Neural crest cell (in vitro differentiated cells): Measurements from ENCODE around the gene ZHX3. TPM values are rescaled to one million over a fixed set of nuclear protein-coding genes. Genes with fewer than 3 reads are reported as not detected.

Source experiments
- DNase-seq: peaks from one replicate; pipeline ENCODE4 v3.0.0; 2021; ENCODE audit warnings: low read depth, mixed read lengths, low spot score
- H3K27ac Mint-ChIP-seq: one replicate; pipeline ENCODE4 v1.8.0; 2021; ENCODE audit warnings: mild to moderate bottlenecking, mixed read lengths; ENCODE audit not compliant: unreplicated experiment
- H3K27me3 Mint-ChIP-seq: 2 replicates; pipeline ENCODE4 v1.8.0; 2021; ENCODE audit warnings: low read depth, mild to moderate bottlenecking, mixed read lengths
- H3K36me3 Mint-ChIP-seq: 2 replicates; pipeline ENCODE4 v1.8.0; 2021; ENCODE audit warnings: low read depth, mild to moderate bottlenecking, mixed read lengths
- H3K4me1 Mint-ChIP-seq: 2 replicates; pipeline ENCODE4 v1.8.0; 2021; ENCODE audit warnings: mixed read lengths
- H3K4me3 Mint-ChIP-seq: one replicate; pipeline ENCODE4 v1.8.0; 2021; ENCODE audit warnings: mild to moderate bottlenecking, mixed read lengths
- H3K9me3 Mint-ChIP-seq: 2 replicates; pipeline ENCODE4 v1.8.0; 2021; ENCODE audit warnings: mixed read lengths
- total RNA-seq: library from RNA; stranded (reverse); gene quantifications from 2 replicates; pipeline ENCODE4 v1.2.1, GENCODE V29; 2021
- TF ChIP-seq, protein P1 (sequence below): fragments of 200-600 bp; sonication (generic); conservative IDR thresholded peaks from 2 replicates; pipeline ENCODE4 v1.5.0; 2021; ENCODE audit warnings: antibody characterized with exemption, mild to moderate bottlenecking

ZHX3 gene
- total RNA-seq, 1 donor from 2014 or later, result 13.0 TPM

DNA sequence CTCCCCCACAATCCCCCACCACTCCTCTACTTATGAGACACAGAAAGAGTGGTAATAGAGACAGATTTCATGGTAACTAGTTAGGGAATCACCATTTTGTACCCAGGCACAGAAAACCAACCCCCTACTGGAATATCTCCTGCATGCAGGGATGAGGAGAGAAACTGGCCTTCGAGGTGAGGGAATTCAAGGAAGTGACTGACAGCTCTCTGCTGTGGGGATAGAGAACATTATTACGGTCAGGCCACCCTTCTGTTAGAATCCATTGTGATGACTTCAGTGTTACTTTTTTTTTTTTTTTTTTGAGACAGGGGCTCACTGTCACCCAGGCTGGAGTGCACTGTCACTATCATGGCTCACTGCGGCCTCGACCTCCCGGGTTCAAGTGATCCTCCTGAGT is 9.6 kb upstream of the ZHX3 start:
- Mint-ChIP-seq H3K36me3 (no peaks in the 10 kb centered on the region), H3K9me3 (no peaks in the 10 kb centered on the region), H3K27me3 (no peaks in the 10 kb centered on the region), H3K4me3 (no peak overlapping the region), H3K27ac (no peak overlapping the region), H3K4me1 (peaks cover 6% of the 10 kb centered on the region)
- DNase-seq, result no peak
- TF ChIP-seq, protein P1, sequence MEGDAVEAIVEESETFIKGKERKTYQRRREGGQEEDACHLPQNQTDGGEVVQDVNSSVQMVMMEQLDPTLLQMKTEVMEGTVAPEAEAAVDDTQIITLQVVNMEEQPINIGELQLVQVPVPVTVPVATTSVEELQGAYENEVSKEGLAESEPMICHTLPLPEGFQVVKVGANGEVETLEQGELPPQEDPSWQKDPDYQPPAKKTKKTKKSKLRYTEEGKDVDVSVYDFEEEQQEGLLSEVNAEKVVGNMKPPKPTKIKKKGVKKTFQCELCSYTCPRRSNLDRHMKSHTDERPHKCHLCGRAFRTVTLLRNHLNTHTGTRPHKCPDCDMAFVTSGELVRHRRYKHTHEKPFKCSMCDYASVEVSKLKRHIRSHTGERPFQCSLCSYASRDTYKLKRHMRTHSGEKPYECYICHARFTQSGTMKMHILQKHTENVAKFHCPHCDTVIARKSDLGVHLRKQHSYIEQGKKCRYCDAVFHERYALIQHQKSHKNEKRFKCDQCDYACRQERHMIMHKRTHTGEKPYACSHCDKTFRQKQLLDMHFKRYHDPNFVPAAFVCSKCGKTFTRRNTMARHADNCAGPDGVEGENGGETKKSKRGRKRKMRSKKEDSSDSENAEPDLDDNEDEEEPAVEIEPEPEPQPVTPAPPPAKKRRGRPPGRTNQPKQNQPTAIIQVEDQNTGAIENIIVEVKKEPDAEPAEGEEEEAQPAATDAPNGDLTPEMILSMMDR, result no peak

DNA sequence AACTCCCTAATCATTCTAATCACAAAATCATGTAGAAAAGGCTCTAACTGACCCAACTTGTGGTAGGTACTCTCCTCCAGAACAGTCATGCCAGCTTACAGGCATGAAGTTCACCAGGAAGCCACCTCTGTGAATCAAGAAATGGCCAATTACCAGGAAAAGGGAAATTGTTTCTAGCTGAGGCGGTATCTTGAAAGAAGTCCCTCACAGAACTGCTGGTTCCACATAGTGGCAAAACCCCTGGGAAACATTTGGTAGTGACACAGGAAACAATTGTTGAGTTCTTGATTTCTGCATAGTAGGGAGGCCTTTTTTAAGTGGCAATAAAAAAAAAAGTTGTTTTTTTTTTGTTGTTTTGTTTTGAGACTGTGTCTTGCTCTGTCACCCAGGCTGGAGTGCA is 3.4 kb upstream of the ZHX3 start:
- TF ChIP-seq, protein P1, result no peak
- Mint-ChIP-seq H3K4me1 (peaks cover 14% of the 10 kb centered on the region), H3K27ac (no peak overlapping the region), H3K4me3 (no peak overlapping the region), H3K27me3 (peaks cover 5% of the 10 kb centered on the region), H3K36me3 (no peaks in the 10 kb centered on the region), H3K9me3 (no peaks in the 10 kb centered on the region)
- DNase-seq, result no peak

DNA sequence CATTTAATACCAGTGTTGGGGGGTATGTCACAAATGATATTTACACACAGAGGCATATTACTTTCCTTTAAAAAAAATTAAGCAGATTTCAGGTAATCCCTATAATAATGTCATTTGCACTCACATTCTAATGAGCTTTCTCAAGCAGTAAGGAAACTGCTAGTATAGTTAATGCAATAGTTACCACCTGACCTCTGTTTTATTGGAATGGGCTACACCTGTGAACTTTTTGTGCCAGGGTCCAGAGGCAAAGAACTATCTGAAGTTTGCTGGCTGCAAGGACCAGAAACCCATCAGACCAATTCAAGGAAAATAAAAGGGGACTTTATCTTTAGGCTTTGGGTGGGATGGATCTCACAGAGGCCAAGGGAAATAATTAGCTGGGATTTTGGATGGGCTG is 2.9 kb upstream of the ZHX3 start:
- Mint-ChIP-seq H3K9me3 (no peaks in the 10 kb centered on the region), H3K27me3 (peaks cover 5% of the 10 kb centered on the region), H3K27ac (no peak overlapping the region), H3K36me3 (no peaks in the 10 kb centered on the region), H3K4me1 (peaks cover 17% of the 10 kb centered on the region), H3K4me3 (peak overlapping the region; percentile 29)
- TF ChIP-seq, protein P1, result no peak
- DNase-seq, result no peak

DNA sequence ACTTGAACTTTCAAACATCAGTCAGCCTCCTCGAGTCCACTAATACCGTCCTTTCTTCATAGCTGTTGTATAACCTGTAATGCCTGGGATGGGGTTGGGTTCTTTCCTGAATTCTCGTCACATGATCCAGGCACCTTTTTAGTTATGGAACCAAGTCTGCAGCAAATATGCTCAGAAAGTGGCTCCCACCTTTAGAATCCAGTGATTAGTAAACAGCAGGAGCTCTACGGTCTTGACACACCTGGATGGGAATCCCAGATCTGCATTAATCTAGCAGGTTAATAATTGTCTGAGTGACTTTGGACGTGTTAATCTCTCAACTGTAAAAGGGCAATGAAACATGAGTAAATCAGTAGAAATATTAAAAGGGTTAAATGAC is 729 bp upstream of the ZHX3 start:
- no peak for DNase-seq
- Mint-ChIP-seq H3K27ac (no peak overlapping the region), H3K4me3 (peak overlapping the region; percentile 70), H3K4me1 (peaks cover 24% of the 10 kb centered on the region), H3K27me3 (peaks cover 5% of the 10 kb centered on the region), H3K36me3 (no peaks in the 10 kb centered on the region), H3K9me3 (no peaks in the 10 kb centered on the region)
- TF ChIP-seq, protein P1, result no peak

DNA sequence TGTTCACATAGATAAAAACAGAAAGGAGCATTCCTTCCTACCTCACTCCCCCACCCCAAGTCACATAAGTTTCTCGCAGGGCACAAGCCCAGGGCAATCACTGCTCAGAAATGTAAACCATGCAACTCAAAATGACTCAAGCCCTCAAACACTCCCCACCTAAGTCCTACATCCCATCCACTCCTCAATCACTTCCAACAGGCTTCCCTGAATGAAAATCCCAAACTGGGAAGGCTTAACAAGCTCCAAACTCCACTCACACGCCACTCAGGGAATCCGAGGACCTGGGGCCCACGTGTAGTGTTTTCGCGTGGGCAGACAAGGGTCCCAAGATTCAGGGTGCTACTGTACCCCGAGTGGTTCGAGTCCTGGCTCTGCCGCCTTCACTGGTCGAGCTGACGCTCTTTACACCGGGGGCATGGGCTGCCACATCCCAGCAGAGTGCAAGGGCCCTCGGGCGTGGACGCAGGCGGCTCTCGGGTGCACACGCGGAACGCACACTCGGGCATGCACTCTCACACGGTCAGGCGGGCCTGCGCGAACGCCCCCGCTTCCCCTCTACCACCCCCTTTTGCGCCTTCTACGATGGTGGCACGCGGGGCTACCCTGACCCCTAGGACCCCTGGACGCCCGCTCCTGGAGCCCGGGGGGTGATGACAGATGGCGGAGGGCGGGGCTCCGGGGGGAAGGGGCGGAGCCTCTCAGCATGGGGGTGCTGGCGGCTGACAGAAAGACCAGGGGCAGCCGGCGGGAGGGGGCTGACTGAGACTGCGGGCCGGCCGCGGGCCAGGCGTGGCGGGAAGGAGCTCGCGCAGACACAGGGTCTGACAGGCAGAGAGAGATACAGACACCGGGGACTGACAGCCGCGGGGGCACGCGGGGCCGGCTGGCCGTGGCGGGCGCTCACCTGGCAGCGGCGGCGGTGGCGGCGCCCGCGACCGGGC is 657 bp downstream of the ZHX3 start:
- TF ChIP-seq, protein P1, result no peak
- peak; percentile 48 for DNase-seq
- Mint-ChIP-seq H3K27me3 (peaks cover 5% of the 10 kb centered on the region), H3K9me3 (no peaks in the 10 kb centered on the region), H3K27ac (no peak overlapping the region), H3K4me1 (peaks cover 24% of the 10 kb centered on the region), H3K36me3 (no peaks in the 10 kb centered on the region), H3K4me3 (peak overlapping the region; percentile 88)
